ENCODE results near the gene SLC23A1.
"Not testable (repeated sequence)": the region's sequence is repeated elsewhere in the genome, so short reads cannot be mapped to it uniquely, and the experiment has no call there.

Gene SLC23A1

GRCh38 chr5:139383275-139383992 lies at the start of gene SLC23A1:
Gene SLC23A1, minus strand, starts transcription at chr5:139383297. Its CDS starts 44 bp downstream, at chr5:139383253.
- no peak for DNase-seq (ENCODE audit: low spot score)

GRCh38 chr5:139431706-139432105 lies 48.6 kb upstream of the SLC23A1 start:
- no peak for DNase-seq (ENCODE audit: low spot score)

DNA sequence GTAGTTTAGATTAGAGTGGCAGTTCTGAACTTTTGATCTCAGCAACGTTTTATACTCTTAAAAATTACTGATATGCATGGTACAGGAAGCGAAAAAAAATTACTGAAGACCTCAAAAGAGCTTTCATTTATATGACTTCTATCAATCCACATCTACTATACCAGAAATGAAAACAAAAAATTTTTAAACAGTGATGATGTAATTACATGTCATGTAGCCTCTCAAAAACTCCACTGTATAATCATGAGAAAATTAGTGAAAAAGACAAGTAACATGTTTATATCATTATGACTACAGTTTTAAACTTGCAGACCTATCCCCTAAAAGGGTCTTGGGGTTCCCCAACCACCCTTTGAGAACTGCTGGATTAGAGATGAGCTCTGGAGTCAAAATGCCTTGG lies 46.9 kb upstream of the SLC23A1 start:
- no peak for DNase-seq (ENCODE audit: low spot score)

DNA sequence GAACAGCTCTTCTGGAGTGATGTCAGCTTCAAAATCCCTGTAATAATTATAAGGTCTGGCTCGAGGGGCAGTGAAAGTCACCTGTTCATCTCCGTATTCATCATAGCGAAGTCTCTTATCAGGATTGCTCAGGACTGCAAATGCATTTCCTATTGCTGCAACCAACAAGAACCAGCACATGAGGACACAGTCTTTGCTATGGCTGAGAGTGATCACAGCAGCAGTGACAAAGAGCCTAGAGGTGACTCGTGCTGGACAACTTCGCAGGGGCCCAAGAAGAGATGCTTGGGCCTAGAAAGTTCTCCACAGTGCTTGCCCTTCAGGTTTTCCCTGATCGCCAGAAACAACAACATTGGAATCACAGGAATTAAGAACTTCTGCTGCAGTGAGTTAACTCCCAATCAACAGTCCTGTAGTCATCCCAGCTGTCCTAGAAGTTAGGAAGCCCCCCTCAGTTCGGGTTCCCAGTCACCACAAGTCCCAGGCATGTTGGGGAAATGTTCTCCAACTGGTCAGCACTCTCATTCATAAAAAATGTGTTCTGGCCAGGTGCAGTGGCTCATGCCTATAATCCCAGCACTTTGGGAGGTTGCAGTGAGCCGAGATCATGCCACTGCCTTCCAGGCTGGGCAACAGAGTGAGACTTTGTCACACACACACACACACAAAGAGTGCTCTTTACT lies 43.2 kb upstream of the SLC23A1 start:
- DNase-seq (ENCODE audit: low spot score), result no peak

GRCh38 chr5:139425497-139425896 lies 42.4 kb upstream of the SLC23A1 start:
- no peak for DNase-seq (ENCODE audit: low spot score)

- DNase-seq (ENCODE audit: low spot score), result peak; percentile 88
Measured at GRCh38 chr5:139422307-139422893, 39.3 kb upstream of the SLC23A1 start.

GRCh38 chr5:139419226-139420192 lies 36.4 kb upstream of the SLC23A1 start:
- DNase-seq (ENCODE audit: low spot score), result no peak

DNA sequence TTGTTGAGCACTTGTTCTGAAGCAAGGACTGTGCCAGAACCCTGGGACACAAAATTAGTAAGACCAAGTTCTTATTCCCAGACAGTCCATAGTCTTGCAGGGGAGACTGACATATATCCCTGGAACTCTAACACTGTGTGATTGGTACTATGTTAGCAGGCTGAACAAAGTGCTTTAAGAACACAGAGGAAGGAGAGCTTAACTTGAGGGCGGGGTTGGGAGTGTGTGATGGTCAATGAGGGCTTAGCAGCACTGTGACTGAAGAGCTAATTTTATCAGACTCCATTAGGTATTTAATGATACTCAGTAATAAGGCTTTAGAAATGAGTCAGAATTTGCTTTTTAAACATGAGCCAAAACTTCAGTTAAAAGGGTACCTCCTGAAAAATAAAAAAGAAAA lies 35.7 kb upstream of the SLC23A1 start:
- DNase-seq (ENCODE audit: low spot score), result no peak

- no peak for DNase-seq (ENCODE audit: low spot score)
Measured at GRCh38 chr5:139417214-139417613, 34.1 kb upstream of the SLC23A1 start.

DNA sequence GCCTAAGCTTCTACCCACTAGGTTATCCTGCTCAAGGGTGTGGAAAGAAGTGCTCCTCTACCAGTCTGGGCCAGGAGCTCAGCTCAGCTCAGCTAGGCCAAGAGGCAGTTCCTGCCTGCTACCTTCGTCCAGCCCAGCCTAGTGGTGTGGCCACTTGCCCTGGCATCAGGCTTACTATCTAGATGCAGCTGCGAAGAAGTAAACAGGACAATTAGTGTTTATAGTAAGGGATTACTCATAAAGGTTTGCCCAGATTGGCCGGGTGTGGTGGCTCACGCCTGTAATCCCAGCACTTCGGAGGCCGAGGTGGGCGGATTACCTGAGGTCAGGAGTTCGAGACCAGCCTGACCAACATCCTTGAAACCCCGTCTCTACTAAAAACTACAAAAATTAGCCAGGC lies 33.6 kb upstream of the SLC23A1 start:
- DNase-seq (ENCODE audit: low spot score), result no peak

DNA sequence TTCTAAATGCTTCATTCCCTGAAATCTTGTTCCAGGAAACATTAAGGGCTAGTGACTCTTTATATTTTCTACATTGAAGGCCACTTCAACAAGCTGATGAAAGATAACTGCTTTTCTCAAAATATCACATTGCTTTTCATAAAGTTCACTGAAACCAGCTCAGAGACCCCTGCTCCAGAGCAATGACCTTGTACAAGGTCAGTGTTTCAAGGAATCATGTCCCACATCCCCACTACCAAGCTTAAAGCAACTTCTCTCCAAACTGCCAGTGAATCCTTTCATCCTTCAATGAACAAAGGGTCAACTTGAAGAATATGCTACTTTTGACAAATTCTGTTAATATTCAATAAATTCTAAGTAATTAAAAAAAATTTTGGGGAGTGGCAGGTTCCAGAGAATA lies 32.8 kb upstream of the SLC23A1 start:
- no peak for DNase-seq (ENCODE audit: low spot score)

DNA sequence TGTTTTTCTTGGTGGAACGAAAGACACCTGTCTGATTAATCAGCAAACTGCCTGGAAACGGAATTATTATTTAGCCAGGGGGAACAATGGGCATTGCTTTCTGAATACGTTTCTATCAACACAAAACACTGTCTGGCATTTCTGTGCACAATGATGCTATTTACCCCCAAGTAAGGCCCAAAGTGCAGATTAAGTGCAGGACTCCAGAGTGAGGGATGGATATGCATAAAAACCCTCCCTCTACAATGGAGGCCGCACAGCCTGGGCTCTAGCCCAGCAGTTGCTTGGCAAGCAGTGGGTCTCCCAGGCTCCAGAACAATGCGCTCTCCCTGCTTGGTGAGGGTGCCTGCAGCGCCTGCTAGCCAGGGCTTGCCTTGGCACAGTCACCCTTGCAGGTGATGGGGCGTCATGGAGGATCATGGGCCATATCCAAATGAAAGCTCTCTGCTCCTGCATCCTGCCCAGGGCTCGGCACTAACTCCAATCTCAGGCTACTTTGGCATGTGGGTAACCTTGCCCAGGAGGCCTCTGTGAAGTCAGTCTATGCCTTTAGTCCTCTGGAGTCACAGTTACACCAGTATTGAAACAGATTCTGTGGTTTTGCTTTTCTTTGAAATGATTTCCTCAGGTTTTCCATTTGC lies 32.2 kb upstream of the SLC23A1 start:
- peak; percentile 25 for DNase-seq (ENCODE audit: low spot score)

DNA sequence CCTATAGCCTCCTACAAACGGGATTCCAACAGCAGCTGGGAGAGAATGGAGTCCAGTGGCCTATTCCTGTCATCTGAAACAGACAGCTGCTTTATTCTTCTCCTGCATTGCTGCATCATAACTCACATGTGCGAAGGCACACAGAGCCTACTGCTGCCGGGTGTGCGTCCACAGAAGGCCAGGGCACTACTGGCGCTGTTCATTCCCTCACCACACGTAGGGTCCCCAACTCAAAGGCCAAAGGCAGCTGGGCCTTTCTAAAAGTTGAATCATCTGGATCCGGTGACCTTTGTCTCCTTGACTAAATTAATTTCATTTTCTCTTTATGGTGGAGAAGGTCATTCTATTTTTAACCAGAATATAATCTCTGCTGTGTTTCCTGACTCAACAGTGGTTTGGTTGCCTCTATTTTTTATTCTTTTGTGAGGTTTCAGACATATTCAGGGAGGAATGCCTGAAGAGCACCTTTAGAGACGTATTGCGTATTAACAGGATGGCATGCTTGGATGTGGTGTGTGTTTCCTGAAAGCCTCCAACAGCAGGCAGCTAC lies 31.6 kb upstream of the SLC23A1 start:
- no peak for DNase-seq (ENCODE audit: low spot score)

DNA sequence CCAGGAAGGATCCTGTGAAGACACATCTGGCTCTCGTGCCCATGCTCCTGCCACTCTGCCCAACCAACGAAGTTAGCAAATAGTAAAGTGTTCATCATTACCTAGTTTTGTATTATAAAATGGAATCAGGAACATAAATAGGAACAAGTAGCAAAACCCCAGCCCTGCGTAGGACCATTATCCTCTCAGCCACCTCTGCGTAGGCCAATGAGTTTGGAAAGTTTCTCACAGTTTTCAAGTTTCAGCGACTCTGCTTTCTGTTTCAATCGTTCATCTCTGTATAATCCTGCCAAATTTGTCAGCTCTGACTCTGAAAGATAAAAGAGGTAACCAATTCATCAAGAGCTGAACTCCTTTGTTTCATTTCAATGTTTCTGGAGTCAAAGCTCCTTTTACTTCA lies 30.9 kb upstream of the SLC23A1 start:
- DNase-seq (ENCODE audit: low spot score), result no peak

- DNase-seq (ENCODE audit: low spot score), result no peak
Measured at GRCh38 chr5:139413153-139413552, 30.1 kb upstream of the SLC23A1 start.

- no peak for DNase-seq (ENCODE audit: low spot score)
Measured at GRCh38 chr5:139410993-139411828, 28.1 kb upstream of the SLC23A1 start.

GRCh38 chr5:139410121-139410992 lies 27.3 kb upstream of the SLC23A1 start:
- DNase-seq (ENCODE audit: low spot score), result no peak

- DNase-seq (ENCODE audit: low spot score), result not testable (repeated sequence)
Measured at GRCh38 chr5:139409116-139409515, 26.0 kb upstream of the SLC23A1 start.

GRCh38 chr5:139408191-139408590 lies 25.1 kb upstream of the SLC23A1 start:
- no peak for DNase-seq (ENCODE audit: low spot score)
